DND-41 (cell line): Measurements from ENCODE around the gene PTPRN2.

Experiments
- EZH2 ChIP-seq: IDR thresholded peaks from 3 replicates; pipeline ENCODE4 v1.6.1; 2012; ENCODE audit warnings: borderline replicate concordance, low read depth, mild to moderate bottlenecking, moderate library complexity, low read length, inconsistent platforms; ENCODE audit not compliant: severe bottlenecking
- TF ChIP-seq, protein P1 (sequence below): IDR thresholded peaks from 2 replicates; pipeline ENCODE4 v1.5.1; 2012; ENCODE audit warnings: borderline replicate concordance, low read length, moderate library complexity, mild to moderate bottlenecking; ENCODE audit not compliant: poor library complexity, severe bottlenecking; ENCODE audit errors: extremely low read depth

DNA sequence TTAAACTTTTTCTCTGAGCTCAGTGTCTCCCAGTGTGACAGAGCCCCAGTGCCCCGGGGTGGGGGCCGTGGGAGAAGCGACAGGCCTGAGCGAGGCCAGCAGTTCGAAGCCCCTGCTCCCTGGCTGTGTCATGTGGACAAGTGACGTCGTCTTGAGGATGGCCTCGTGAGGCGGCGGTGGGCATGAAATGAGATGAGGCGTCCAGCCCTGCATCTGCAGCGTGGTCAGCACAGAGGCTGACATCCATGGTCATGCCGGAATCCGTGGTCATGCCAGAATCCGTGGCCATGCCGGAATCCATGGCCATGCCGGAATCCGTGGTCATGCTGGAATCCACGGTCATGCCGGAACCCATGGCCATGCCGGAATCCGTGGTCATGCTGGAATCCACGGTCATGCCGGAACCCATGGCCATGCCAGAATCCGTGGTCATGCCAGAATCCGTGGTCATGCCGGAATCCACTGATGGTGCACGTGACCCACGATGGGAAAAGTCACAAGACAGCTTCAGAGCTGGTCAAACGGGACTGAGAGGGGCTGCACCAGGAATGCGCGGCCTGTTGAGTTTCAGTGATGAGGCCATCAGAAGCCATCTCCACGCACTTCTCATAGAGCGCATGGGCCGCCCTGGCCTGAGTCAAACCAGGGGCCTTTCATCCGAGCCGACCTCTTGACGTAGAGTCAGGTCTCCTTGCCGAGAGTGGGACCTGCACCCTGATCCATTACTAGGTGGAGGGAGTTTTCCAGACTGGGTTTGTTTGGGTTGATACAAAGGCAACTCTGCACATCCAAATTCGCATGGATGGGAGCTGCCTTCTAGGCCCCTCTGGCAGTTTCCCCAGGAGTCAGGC is 342.5 kb downstream of the PTPRN2 start:
- TF ChIP-seq, protein P1, sequence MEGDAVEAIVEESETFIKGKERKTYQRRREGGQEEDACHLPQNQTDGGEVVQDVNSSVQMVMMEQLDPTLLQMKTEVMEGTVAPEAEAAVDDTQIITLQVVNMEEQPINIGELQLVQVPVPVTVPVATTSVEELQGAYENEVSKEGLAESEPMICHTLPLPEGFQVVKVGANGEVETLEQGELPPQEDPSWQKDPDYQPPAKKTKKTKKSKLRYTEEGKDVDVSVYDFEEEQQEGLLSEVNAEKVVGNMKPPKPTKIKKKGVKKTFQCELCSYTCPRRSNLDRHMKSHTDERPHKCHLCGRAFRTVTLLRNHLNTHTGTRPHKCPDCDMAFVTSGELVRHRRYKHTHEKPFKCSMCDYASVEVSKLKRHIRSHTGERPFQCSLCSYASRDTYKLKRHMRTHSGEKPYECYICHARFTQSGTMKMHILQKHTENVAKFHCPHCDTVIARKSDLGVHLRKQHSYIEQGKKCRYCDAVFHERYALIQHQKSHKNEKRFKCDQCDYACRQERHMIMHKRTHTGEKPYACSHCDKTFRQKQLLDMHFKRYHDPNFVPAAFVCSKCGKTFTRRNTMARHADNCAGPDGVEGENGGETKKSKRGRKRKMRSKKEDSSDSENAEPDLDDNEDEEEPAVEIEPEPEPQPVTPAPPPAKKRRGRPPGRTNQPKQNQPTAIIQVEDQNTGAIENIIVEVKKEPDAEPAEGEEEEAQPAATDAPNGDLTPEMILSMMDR = no peak
- TF ChIP-seq EZH2 = no peak
